HG03097 (cell line): ENCODE data around the gene HS3ST5.

Experiments
- ATAC-seq: cut with Tn5 transposase; IDR thresholded peaks from one replicate; pipeline ENCODE4 v1.9.1; 2021; ENCODE audit not compliant: unreplicated experiment, low FRiP score

HS3ST5 gene, protein sequence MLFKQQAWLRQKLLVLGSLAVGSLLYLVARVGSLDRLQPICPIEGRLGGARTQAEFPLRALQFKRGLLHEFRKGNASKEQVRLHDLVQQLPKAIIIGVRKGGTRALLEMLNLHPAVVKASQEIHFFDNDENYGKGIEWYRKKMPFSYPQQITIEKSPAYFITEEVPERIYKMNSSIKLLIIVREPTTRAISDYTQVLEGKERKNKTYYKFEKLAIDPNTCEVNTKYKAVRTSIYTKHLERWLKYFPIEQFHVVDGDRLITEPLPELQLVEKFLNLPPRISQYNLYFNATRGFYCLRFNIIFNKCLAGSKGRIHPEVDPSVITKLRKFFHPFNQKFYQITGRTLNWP

DNA sequence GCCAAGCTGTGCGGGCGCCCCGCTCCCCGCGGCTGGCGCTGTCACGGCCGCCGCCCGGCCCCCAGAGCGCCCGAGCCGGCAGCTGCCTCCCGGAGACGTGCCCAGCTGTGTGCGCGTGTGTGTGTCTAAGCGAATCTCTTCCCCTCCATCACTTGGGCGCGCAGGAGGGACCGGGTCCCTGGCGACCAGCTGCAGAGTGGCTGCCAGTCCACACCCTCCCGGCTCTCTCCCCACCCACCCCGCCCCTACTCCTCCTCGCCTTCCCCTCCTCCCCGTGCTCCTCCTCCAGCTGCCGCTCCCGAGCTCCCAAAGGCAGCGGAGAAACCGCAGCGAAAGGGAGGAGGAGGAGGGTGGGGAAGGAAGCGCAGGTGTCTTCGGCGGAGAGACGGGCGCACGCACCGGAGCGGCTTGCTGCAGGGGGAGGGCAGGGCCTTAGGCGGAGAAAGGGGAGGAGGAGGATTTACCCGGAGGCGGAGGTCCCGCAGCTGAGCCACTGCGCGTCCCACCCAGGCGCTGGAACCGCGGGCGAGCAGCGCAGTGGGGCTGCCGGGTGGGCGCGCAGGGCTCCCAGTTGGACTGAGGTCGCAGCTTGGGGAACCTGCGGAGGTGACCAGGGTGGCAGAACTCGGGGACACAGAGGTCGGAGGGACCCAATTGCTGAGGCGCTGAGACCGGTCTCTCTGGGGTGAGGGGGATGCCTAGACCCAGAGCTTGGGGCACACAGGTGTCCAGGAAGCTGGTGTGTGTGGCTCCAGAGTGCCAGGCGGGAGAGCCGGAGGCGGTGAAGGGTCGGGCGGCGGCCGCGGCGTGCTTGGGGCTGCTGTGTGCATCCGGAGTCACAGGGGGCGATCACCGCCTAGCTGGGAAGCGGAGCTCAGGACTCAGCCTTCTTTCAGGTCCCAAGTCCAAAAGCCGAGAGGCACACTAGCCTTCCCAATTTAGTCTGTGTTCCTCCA is at the start of gene HS3ST5:
Gene HS3ST5, minus strand, starts transcription at position 198 of the 956 bp plus-strand sequence. CDS start 280,178 bp downstream, outside the sequence.
- ATAC-seq, result no peak

DNA sequence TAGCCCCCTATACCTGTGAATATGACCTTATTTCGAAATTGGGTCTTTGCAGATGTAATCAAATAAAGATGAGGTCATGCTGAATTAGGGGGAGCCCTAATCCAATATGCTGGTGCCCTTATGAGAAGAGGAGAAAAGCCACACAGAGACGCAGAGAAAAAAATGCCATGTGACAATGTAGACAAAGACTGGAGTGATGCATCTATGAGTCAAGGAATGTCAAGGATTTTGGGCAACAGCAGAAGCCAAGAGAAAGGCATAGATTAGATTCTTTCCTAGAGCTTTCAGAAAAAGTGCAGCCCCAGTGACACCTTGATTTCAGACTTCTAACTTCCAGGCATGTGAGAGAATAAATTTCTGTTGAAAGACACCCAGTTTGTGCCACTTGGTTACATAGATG is 47.4 kb upstream of the HS3ST5 start:
- ATAC-seq, result no peak

DNA sequence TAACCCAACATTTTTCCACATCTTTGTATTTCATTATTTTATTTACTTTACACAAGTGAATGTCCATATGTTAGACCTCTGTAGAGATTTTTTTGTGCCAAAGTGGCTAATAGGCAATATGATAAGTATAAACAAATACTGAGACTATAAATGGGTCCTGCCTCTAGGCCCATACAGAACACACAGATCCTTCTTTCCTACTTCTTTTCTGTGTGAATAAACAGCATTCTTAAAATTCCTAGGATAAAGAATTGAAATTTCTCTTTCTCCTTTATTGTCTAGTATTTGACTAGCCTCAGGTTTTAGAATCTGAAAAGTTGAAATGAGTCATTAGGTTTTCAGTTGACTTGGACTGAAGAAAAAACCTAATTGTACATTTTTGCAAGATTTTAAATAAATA is 46.3 kb upstream of the HS3ST5 start:
- ATAC-seq, result no peak

DNA sequence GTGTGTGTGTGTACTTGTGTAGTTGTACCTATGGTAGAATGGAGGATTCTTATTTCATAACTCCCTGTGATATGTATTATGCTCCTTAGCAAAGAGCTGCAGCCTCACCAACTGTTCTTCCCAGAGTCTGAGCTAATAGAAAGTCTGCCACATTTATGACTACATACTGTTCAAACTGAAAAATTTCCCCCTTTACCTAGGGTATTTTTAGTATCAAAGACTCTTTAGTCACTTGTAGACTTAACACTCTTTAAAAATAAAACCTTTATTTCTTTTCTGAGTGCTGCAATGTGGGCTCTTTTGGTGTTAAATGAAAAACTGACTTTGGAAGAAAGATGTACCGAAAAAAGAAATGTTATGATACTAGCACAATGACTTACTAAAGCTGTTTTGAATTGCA is 39.6 kb upstream of the HS3ST5 start:
- no peak for ATAC-seq

DNA sequence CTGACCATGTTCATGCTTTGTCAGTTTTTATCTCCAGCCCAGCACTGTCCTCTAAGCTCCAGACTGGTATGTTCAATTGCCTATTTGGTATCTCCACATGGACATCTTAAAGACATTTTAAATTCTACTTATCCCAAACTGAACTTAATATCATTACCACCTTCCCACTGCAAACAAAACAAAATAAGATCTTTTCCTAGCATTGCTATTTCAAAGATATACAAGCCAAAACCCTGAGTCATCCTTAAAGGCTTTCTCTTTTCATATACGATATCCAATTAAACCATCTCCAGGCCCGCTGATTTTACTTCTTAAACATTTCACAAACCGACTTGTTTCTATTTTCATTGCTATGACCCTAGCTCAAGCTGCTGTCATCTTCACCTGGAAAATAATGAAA is 35.1 kb upstream of the HS3ST5 start:
- ATAC-seq, result no peak

DNA sequence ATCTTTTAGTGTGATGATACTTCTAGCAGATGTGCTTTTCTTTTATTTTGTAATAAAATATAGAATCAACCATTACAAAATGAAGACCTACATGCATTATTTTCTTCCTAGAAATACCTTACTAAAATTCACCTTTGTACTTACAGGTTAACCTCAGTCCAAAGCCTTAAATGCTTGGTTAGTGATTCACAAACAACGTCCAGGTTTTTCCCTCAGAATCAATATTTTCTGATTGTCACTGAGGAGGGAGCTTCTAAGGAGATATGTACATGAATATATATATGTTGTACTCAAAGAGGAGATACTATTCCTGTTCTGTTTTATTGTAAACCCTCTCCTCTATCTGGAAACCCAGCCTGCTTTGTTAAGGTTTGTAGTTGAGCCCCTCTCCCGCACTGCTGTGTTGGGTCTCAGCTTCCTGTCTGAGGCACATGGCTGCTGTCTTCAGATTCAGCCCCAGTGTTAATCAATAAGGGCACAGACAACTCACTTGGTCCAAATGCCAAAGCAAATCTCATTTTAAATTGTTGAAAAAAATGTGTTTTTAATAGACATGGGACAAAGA is 33.9 kb upstream of the HS3ST5 start:
- no peak for ATAC-seq

DNA sequence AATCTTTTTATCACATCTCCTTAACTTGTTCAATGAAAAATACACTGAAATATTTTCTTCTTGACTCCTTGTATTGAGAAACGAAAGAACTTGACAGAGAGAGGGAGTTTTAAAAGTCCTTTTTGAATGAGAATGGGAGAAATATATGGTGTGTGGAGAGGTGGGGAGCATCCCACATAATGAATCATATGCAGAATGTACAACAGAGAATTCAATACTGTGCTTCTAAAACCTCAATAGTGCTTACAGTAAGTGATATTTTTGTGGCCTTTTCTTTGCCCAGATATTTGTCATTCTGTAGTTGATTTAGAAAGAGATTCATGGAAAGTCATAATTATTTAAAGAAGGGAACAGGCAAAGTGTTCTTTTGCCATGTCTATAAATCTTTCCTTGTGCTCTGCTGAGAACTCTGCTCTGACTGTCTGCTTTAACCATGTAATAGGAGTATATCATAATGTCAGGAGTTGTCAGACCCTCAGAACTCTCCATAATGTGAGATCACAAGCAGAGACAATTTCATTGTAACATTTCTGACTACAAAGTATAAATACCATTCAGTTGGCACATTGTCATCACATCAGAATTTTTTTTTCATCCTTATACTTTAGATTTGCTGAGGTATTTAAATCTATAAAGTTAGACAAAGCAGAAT is 32.8 kb upstream of the HS3ST5 start:
- ATAC-seq, result no peak

DNA sequence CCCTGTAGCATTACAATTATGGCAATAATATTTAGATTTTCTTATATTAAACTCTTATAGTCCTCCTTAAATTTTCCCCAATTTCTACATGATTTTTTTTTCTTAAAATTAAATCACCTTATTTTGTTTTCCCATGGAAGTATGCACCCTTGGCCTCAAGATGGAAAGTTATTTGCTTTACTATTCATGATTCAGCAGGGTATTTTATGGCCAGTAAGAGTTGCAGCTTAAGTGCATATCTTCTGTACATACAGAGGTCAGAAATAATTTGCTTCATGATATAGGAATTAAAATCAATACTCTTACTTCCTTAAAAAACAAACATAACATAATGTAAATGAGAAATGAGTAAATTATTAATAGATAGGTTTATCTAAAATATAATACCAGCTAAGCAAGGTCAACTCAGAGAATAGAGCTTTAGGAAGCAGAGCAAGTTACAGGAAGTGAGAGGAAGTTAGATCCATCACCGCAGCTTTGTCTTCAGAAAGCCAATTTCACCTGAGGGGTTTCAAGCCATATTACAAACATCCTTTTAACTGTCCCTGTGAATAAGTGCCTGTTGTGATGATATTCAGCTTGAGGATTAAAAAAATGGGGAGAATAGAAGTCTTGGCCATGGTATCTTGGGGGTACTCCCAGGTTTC is 24.6 kb upstream of the HS3ST5 start:
- no peak for ATAC-seq

DNA sequence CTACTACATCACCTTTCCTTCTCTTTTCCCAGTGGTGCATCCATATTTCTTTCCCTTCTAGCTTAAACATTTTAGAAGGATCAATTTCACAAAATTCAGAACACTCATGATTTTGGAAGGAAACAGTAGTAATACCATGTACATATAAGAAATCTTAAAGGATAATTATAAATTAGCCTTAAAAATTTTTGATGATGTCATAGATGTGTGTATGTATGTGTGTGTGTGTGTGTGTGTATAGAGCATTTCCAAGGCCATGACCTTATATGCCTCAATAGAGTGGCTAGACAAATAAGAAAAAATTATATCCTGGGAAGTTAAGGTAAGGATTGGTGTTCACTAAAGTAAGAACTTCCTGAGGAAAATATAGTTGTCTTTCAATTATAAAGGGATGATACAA is 24.1 kb upstream of the HS3ST5 start:
- no peak for ATAC-seq

DNA sequence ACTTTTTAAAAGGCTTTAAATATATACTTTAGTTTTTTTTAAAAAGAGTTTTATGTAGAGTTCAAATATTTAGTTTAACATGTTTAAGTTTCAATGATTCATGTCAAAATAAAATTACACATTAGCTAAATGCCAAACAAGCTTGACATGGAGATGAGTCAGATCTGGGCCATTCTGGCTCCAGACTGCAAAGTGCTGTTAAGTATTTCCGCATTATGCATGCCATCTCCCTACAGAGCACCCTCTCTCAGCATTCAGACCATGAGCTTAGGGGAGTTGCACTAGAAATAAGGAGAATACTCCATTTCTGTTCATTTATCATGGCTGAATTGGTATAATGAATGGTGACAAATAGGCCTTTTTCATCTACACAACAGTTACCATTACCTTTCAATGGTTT is 21.5 kb upstream of the HS3ST5 start:
- ATAC-seq, result no peak

DNA sequence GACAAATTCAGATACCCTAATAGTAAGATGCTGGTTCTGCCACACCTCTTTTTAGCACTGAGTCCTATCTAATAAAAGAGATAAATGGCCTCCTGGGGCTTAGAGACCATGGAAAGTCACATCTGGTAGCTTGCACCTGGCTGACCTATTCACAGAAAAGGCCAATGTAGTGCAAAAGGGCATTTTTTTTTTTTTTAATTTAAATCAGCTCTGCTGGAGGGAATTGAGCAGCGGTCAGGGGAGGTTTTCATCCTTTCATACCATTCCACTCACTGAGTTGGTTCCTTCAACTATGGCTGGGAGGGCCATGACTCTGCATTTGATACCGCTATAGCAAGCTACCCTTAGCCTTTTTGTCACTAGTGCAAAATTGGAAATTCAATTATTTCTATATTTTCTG is 20.1 kb upstream of the HS3ST5 start:
- no peak for ATAC-seq

DNA sequence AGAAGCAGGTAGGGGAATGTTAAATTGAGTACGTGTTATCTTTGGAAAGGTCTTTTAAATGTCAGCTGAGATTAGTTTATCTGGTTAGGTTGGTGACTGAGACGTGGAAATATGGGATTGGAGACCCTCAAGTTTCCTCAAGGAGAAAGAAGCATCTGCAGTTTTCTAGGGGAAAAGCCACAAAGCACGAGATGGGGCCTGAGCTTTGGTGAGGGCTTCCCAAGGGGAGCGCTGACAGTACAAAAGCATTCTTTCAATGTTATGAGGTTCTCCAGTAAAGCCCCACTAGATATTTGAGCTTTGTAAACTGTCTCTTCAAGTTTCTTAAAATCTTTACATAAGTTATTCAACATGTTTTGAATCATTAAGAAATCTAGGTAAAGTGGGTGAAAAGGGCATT is 19.6 kb upstream of the HS3ST5 start:
- ATAC-seq, result no peak

DNA sequence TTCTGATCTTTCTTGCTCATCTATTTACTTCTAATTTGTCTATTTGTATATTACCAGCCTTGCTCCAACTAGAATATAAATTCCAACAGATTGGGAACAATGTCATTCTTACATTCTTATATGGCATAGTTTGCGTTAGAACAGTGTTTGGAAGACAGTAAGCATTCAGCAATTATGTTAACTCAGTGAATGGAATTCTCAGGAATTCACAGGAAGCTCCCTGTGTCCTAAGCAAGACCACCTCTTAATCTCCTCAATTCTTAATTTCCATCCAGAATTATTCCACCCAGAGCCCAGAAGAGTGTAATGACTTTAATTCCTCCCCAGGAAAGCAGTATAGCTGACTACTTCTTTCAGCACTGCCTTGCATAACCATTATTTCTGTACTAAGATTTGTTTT is 18.2 kb upstream of the HS3ST5 start:
- ATAC-seq, result no peak

DNA sequence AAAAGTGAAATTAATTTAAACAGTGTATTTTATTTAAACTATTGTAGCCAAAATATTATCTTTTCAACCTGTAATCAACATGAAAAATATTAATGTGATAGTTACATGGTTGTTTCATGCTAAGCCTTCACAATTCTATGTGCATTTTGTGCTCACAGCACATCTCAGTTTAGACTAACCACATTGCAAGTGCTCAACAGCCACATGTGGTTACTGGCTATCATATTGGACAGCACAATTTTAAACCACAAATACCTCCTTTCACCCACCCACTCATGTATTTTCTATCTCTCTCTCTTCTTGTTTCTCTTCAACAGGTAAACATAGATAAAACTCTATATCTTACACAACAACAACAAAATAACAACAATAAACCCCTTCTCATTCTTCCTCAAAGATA is 12.5 kb upstream of the HS3ST5 start:
- no peak for ATAC-seq

DNA sequence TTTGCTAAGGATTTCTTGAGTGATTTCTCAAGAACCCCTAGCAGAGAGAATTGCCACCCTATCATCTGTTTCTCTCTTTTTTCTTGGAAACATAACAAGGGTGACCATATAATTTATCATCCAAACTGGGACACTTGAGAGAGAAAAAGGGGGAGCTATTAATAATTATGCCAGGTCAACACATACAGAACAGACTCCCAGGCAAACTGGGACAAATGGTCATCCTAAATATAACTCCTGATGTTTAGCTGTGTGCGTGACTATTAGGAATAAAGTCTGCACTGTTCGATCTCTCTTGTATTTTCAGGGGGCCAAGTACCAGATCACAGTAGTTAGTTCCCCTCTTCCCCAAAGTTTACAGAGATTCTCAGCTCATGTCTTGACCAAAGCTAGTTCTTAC is 11.7 kb upstream of the HS3ST5 start:
- no peak for ATAC-seq

DNA sequence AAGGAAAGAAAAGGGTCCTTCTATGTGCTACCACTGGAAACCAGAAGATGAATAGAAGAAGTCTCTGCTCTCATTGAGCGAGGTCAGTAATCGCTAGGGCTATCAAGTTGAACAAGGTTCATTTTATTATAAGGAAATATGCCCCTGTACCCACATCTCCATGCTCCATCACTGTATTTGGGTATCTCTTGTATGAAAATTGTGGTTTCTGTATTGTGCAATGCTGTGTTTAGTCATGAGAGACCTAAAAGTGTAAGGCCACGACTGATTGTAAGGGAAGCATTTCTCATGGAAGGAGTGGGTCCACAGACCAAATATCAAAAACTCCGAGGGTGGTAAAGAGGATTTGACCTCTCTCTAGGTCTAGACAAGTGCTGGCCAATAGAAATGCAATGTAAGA is 3.6 kb upstream of the HS3ST5 start:
- no peak for ATAC-seq

DNA sequence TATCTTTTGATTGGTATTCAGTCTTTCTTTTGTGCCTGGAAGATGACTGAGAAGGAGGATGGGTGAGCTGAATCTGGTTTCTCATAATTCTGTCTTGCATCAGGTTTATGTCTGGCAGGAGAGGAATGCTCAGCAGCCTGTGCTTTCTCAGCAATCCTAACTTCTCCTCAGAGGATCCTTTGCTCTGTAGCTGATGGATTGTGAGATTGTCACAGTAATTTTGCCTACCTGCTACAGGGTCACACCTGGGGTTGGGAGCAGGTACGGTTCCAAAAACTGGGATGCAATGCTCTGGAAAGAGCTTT is 2.1 kb upstream of the HS3ST5 start:
- no peak for ATAC-seq

DNA sequence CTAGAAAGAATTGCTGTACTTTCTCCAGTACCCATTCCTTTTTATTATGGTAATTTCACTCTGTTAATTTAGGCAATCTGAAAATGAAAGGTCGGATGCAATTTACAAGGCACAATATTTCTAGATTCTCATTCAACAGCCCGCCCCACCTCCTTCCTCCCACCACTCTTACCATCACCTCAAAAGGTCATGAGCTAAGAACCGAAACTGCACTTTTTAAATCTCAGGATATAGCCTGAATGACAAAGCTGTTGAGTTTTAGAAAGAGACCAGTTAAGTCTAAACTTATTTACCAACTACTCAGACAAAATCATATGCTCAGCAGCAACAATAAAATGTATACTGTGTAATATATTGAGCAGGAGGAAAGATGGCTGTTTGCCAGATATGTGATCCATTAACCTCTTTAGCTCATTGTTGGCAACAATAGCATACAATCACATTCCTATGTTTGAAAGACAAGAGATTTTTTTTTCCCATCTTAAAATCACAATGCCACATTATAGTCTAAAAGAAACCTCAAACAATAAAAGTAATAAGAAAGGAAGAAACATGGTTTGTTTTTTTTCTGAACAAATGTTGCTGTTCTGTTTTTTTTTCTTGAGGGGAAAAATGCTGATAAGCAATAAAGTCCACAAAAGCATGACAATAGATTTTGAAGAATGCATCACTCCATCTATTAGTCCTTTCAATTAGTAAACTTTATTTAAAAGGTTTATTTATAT is 1.6 kb upstream of the HS3ST5 start:
- ATAC-seq, result no peak

DNA sequence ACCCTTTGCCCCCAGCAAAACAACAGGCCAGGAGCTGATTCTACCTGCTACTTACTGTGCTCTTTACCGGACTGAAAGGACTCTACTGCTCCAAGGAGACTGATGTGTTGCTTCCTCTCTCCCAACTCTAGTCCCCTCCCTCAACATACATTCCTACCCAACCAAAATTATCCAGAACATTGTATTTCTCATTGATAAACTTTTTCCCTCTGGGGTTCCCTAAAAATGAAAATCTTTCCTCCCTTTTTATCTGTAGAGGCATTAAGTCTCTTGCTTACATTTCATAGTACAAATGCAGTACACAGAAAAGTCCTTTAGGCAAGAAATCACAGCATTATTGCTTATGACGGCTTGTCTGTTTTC is 940 bp upstream of the HS3ST5 start:
- ATAC-seq, result no peak
